GM12872 (cell line): ENCODE results near the gene JAG2.

Source experiments
- TF ChIP-seq, protein P1 (sequence below): IDR thresholded peaks from 3 replicates; pipeline ENCODE4 v1.5.1; 2011; ENCODE audit warnings: low read depth, mild to moderate bottlenecking, low read length, moderate library complexity; ENCODE audit not compliant: insufficient read depth

The JAG2 gene

GRCh38 chr14:105091517-105092170 is 76.9 kb downstream of the JAG2 start:
- TF ChIP-seq, protein P1, sequence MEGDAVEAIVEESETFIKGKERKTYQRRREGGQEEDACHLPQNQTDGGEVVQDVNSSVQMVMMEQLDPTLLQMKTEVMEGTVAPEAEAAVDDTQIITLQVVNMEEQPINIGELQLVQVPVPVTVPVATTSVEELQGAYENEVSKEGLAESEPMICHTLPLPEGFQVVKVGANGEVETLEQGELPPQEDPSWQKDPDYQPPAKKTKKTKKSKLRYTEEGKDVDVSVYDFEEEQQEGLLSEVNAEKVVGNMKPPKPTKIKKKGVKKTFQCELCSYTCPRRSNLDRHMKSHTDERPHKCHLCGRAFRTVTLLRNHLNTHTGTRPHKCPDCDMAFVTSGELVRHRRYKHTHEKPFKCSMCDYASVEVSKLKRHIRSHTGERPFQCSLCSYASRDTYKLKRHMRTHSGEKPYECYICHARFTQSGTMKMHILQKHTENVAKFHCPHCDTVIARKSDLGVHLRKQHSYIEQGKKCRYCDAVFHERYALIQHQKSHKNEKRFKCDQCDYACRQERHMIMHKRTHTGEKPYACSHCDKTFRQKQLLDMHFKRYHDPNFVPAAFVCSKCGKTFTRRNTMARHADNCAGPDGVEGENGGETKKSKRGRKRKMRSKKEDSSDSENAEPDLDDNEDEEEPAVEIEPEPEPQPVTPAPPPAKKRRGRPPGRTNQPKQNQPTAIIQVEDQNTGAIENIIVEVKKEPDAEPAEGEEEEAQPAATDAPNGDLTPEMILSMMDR = no peak

GRCh38 chr14:105091054-105091516 is 77.5 kb downstream of the JAG2 start:
- TF ChIP-seq, protein P1 = no peak
